NB4 (cell line): ENCODE results near the gene ADSS2.

ENCODE experiments used
- DNase-seq: peaks from one replicate; pipeline ENCODE4 v3.0.0; 2010; ENCODE audit warnings: low read depth
- H3K4me3 ChIP-seq: one replicate; pipeline ENCODE4 v1.5.1; 2011; ENCODE audit warnings: mild to moderate bottlenecking, low read depth, low read length, moderate library complexity
- CTCF ChIP-seq: IDR thresholded peaks from one replicate; pipeline ENCODE4 v1.5.1; 2012; ENCODE audit warnings: low read depth, low read length
- MAX ChIP-seq: IDR thresholded peaks from 2 replicates; pipeline ENCODE4 v1.6.1; 2011; ENCODE audit warnings: low read depth, low read length
- MYC ChIP-seq: IDR thresholded peaks from 2 replicates; pipeline ENCODE4 v1.6.1; 2011; ENCODE audit warnings: low read depth, low read length
- POLR2A ChIP-seq: IDR thresholded peaks from 2 replicates; pipeline ENCODE4 v1.6.1; 2011; ENCODE audit warnings: mild to moderate bottlenecking; ENCODE audit not compliant: insufficient read length; ENCODE audit errors: extremely low read depth

Gene ADSS2

GRCh38 chr1:244414543-244414942 lies 37.2 kb downstream of the ADSS2 start:
- TF ChIP-seq MAX (no peak), MYC (no peak), POLR2A (no peak), CTCF (no peak)
- H3K4me3 ChIP-seq, result no peak overlapping the region
- DNase-seq, result no peak

- TF ChIP-seq MAX (no peak), MYC (no peak), POLR2A (no peak), CTCF (no peak)
- no peak overlapping the region for H3K4me3 ChIP-seq
- no peak for DNase-seq
Observed at GRCh38 chr1:244413736-244414135, 38.0 kb downstream of the ADSS2 start.

GRCh38 chr1:244412176-244412575 lies 39.5 kb downstream of the ADSS2 start:
- TF ChIP-seq MYC, result no peak
- no peak for TF ChIP-seq CTCF
- no peak for TF ChIP-seq MAX
- TF ChIP-seq POLR2A, result no peak
- DNase-seq, result no peak

GRCh38 chr1:244409701-244410100 lies 42.0 kb downstream of the ADSS2 start:
- no peak overlapping the region for H3K4me3 ChIP-seq
- no peak for DNase-seq
- TF ChIP-seq MYC (no peak), POLR2A (no peak), MAX (no peak), CTCF (no peak)

More at GRCh38 chr1:244412176-244412575, 39.5 kb downstream of the ADSS2 start:
- no peak overlapping the region for H3K4me3 ChIP-seq

GRCh38 chr1:244406337-244406736 lies 45.4 kb downstream of the ADSS2 start:
- TF ChIP-seq MYC (no peak), POLR2A (no peak), MAX (no peak), CTCF (no peak)
- no peak for DNase-seq
- no peak overlapping the region for H3K4me3 ChIP-seq

GRCh38 chr1:244405856-244406255 lies 45.9 kb downstream of the ADSS2 start:
- TF ChIP-seq CTCF, result no peak
- no peak for TF ChIP-seq MAX
- no peak for TF ChIP-seq POLR2A
- TF ChIP-seq MYC, result no peak

More at GRCh38 chr1:244405856-244406255, 45.9 kb downstream of the ADSS2 start:
- DNase-seq, result no peak
- no peak overlapping the region for H3K4me3 ChIP-seq
